ENCODE results near the gene GPR162.

Gene GPR162

GRCh38 chr12:6782119-6782518 is 39.5 kb upstream of the GPR162 start:
- no peak for TF ChIP-seq CTCF (IDR thresholded peaks at IDR 0.05)
- no peak for TF ChIP-seq ZFX (IDR thresholded peaks at IDR 0.05; ENCODE audit: borderline replicate concordance)
- no peak overlapping the region for H3K27ac ChIP-seq

DNA sequence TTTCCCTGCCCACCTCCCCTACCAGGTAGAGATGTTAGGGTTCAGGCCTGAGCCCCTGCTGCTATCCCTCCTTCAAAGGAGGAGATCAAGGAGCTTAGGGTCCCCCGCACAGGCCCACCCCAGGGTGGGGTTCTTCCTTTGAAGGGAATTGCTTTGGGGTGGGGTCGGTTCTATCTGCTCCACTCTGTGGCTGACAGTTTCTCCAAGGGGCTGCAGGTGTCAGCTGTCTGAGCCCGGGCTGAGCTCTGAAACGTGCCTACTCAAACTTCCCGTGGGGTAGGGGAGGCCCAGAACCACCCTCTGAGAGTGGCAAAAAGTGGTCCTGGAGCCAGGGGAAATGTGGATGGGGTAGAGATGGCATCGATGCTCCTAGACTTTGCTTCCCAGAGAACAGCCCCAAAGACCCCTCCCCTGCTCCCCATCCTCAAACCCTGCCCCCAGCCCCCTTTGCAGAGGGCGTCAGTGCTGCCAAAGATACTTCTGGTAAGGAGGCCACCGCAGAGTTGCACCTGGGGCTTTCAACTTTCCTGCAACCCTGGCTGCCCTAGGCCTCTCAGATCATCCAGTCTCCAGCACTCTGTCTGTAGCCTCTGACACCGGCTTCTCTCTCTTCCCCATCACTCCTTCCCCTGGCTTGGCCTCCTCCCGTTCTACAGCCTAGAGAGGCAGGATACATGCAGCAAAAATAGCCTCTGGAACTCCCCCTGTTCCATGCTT is 38.6 kb upstream of the GPR162 start:
- H3K27ac ChIP-seq, result no peak overlapping the region
- no peak for TF ChIP-seq ZFX (IDR thresholded peaks at IDR 0.05; ENCODE audit: borderline replicate concordance)

- no peak for TF ChIP-seq ZFX (IDR thresholded peaks at IDR 0.05; ENCODE audit: borderline replicate concordance)
- no peak for TF ChIP-seq CTCF (IDR thresholded peaks at IDR 0.05)
- H3K27ac ChIP-seq, result no peak overlapping the region
These were observed 37.8 kb upstream of the GPR162 start for GRCh38 chr12:6783828-6784227.

GRCh38 chr12:6784296-6784695 is 37.3 kb upstream of the GPR162 start:
- TF ChIP-seq ZFX (IDR thresholded peaks at IDR 0.05; ENCODE audit: borderline replicate concordance) (no peak), CTCF (IDR thresholded peaks at IDR 0.05) (no peak)

GRCh38 chr12:6784761-6785160 is 36.9 kb upstream of the GPR162 start:
- H3K27ac ChIP-seq, result no peak overlapping the region
- TF ChIP-seq CTCF (IDR thresholded peaks at IDR 0.05), result no peak
- no peak for TF ChIP-seq ZFX (IDR thresholded peaks at IDR 0.05; ENCODE audit: borderline replicate concordance)

More at GRCh38 chr12:6784296-6784695, 37.3 kb upstream of the GPR162 start:
- H3K27ac ChIP-seq, result no peak overlapping the region

- no peak overlapping the region for H3K27ac ChIP-seq
- TF ChIP-seq ZFX (IDR thresholded peaks at IDR 0.05; ENCODE audit: borderline replicate concordance), result no peak
- TF ChIP-seq CTCF (IDR thresholded peaks at IDR 0.05), result no peak
These were observed 35.1 kb upstream of the GPR162 start for GRCh38 chr12:6786416-6787094.

GRCh38 chr12:6787309-6787708 is 34.3 kb upstream of the GPR162 start:
- H3K27ac ChIP-seq, result no peak overlapping the region
- TF ChIP-seq ZFX (IDR thresholded peaks at IDR 0.05; ENCODE audit: borderline replicate concordance), result no peak
- TF ChIP-seq CTCF (IDR thresholded peaks at IDR 0.05), result no peak

Data from 22Rv1 (cell line).